Kidney tubule cell (primary cell): ENCODE data around the gene CDC73.

Source experiments
- DNase-seq: peaks from one replicate; pipeline ENCODE4 v3.0.0-alpha.2; 2018; ENCODE audit warnings: low spot score

CDC73 gene

GRCh38 chr1:193121616-193122593 is at the start of gene CDC73:
TSS of gene CDC73 (plus strand) at chr1:193122031. CDS start at chr1:193122201, 170 bp downstream.
- peak; percentile 98 for DNase-seq

- DNase-seq: peak; percentile 14
Measured at GRCh38 chr1:193077991-193078390, 43.8 kb upstream of the CDC73 start.

DNA sequence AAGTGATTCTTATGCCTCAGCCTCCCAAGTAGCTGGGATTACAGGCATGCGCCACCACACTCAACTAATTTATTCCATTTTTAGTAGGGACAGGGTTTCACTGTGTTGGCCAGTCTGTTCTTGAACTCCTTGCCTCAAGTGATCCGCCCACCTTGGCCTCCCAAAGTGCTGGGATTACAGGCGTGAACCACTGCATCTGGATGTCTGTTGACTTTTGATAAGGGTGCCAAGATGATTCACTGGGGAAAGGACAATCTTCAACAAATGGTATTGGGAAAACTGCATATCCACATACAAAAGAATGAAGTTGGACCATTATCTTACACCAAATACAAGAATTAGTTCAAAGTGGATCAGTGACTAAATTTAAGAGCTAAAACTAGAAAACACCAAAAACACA is 42.6 kb upstream of the CDC73 start:
- DNase-seq: no peak

DNA sequence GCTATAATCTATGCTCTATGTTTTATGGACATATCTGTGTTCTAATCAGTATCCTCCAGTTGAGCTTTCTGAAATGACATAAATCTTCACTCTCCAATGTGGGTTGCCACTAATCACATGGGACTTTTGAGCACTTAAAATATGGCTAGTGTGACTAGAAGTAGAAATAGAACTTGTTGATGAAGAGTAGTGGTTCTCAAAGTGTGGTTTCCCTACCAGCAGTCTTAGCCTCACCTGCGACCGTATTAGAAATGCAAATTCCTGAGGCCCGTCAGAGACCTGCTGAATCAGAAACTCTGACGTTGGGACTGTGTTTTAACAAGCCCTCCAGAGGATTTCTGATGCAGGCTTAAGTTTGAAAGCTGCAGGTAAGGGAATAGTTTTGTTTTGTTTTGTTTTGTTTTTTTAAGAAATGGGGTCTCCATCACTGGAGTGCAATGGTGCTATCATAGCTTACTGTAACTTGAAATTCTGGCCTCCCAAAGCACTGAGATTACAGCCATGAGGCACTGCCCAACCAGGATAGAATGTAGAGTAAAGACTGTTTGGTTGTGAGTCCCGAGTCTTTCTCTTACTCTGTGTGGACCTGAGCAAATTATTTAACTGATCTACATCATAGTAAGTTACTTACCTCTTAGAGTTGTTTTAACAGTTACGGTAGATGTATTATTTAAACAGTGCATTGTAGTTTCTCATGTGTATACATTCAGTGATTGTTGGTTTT is 38.3 kb upstream of the CDC73 start:
- no peak for DNase-seq

DNA sequence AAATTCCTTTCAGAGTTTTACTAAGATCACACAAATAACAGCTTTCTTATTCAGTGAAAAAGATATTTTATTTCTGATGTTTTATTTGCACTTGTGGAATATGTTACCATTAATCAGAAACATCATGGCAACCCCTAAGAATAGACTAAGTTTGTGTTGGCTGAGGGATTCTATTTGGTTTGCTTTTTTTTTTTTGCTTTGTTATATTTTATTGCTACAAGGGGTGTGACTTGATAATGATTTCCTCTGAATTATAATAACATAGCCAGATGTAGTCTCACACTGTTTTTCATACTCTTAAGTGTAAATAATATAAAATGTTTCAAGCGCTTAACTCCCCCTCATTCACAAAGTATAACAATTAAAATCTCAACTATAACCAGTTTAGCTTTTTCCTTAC is 36.6 kb upstream of the CDC73 start:
- DNase-seq: no peak

DNA sequence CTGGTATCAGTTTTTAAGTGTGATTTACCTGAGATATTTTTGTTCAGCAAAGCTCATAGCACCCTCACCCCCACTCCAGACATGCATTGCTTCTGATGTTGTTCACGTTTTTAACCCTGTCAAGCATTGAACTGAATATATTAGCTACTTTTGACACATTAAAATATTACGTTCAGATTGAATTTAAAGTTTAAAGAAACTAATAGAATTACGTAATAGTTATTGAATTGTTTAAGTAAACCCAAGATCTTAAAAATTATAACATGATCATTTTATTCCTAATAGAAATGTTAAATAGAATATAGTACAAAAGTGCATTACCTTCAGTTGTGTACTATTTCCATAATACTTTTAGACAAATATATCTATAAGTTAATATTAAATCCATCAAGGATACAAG is 35.5 kb upstream of the CDC73 start:
- DNase-seq: no peak

GRCh38 chr1:193087893-193088292 is 33.9 kb upstream of the CDC73 start:
- DNase-seq: no peak

- DNase-seq: no peak
Measured at GRCh38 chr1:193090865-193091264, 31.0 kb upstream of the CDC73 start.

DNA sequence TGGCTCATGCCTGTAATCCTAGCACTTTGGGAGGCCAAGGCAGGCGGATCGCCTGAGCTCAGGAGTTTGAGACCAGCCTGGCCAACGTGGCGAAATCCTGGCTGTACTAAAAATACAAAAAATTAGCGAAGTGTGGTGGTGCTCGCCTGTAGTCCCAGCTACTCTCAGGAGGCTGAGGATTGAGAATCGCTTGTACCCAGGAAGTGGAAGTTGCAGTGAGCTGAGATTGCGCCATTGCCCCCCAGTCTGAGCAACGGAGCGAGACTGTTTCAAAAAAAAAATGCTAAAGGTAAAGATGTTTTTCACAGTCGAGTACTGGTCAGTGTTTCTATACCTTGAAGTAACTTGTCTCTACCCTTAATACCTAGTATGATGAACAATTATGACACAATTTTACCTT is 27.7 kb upstream of the CDC73 start:
- DNase-seq: no peak

- no peak for DNase-seq
Measured at GRCh38 chr1:193102662-193103061, 19.2 kb upstream of the CDC73 start.

DNA sequence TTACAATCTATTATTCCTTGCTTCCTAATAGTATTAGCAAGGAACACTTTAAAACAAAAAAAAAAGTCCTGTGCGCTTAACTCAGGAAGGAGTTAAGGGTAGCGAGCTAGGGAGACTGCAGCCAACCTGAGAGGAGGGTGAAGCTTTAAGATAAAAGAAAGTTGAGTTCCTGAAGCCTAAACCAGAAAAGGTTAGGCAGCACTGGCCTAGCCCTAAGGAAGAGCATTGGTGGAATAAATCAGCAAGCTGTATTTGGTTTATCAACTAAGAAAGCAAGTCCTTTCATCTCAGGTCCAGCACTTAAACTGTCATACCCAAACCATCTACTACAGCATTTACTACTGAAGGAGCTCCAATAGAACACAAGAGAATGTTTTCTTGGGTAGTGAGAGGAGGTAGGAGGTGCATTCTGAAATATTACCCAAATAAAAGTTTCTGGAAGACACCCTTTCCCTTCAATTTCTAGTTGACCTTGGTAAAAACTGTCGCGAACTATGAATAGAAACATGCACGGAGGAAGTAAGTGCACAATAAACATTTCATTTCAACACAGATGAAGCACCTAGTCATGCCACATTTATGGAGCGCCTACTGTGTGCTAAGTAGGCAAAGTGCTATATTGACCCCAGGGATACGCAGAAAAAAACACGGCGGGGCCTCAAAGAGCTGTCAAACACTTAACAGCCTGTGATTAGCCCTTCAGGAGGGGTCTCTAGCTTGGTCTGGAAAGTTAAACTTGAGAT is 17.9 kb upstream of the CDC73 start:
- no peak for DNase-seq

- DNase-seq: peak; percentile 75
Measured at GRCh38 chr1:193104502-193104906, 17.3 kb upstream of the CDC73 start.

DNA sequence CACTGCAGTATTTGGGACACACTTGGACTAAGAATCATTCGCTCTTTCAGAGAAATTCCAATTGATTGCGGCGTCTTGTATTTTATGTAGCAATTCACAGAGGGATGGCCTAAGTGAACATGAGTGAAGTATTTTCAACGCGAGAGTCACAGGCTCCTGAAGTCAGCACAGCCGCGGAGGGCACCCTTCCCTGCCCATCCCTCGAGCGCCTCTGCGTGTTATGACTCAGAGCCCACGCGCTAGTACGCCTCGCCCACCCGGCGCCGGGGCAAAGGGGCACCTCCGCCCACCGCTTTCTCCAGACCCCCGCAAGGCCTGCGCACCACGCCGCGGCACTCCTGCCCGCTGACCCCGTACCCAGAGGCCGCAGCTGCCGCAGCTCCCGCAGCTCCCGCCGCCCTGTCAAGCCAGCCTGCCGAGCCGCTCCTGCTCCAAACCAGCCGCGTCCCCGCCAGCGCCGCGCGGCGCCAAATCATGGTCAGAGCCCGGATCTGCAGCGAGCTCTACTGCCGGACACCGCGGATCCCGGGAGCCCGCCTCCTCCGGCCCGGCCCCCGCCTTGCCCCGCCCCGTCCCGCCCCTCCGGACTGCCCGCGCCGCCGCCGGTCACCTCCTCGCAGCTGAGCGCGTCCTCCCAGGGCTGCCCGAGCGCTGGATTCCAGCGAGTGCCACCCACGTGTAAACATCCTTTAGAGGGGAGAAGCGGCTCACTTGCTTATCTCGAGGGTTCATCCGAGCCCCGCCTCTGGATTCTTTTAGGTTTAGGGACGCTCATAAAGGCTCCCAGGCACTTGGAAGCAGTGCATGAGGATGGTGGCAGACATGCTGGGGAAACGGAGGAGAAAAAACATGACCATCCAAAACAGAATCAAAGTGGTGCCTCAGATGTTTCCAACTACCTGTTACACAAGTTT is 16.7 kb upstream of the CDC73 start, which contains the start of gene GLRX2:
GLRX2 (minus strand) TSS at position 508 of the 914 bp plus-strand sequence; CDS start at position 476, 32 bp downstream.
- DNase-seq: peak; percentile 90

DNA sequence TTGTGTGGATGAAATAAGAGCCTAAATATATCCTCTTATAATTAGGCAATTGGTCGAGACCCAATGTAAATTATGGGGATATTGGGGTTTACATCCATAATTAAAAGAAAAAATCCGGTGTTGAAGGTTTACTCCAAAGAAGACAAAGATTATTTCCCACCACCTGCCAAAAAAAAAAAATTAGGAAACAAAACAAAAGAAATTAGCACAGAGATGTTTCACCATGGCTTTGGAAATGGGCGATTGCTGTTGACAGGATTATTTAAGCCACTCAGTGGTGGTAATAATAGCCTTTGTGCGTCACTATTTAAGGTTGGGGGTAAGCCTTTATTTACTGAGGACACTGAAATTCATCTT is 16.0 kb upstream of the CDC73 start:
- DNase-seq: no peak

GRCh38 chr1:193108471-193108870 is 13.4 kb upstream of the CDC73 start:
- no peak for DNase-seq

- no peak for DNase-seq
Measured at GRCh38 chr1:193109619-193110018, 12.2 kb upstream of the CDC73 start.

DNA sequence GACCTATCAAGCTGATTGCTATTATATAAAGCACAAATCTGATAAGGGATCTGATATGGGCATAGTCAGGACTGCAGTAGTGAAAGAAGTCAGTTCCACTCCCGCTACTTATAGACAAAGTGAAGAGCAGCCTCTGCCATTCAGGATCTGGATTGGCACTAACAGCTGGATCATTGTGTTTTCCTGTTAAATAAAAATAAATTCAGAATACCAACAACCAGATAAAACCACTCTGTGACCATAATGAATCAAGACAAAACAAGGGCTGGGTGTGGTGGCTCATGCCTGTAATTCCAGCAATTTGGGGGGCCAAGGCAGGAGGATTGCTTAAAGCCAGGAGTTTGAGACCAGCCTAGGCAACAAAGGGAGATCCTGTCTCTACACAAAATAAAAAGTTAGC is 11.6 kb upstream of the CDC73 start:
- no peak for DNase-seq

- no peak for DNase-seq
Measured at GRCh38 chr1:193110864-193111263, 11.0 kb upstream of the CDC73 start.

- peak; percentile 80 for DNase-seq
Measured at GRCh38 chr1:193111641-193112090, 10.2 kb upstream of the CDC73 start.

DNA sequence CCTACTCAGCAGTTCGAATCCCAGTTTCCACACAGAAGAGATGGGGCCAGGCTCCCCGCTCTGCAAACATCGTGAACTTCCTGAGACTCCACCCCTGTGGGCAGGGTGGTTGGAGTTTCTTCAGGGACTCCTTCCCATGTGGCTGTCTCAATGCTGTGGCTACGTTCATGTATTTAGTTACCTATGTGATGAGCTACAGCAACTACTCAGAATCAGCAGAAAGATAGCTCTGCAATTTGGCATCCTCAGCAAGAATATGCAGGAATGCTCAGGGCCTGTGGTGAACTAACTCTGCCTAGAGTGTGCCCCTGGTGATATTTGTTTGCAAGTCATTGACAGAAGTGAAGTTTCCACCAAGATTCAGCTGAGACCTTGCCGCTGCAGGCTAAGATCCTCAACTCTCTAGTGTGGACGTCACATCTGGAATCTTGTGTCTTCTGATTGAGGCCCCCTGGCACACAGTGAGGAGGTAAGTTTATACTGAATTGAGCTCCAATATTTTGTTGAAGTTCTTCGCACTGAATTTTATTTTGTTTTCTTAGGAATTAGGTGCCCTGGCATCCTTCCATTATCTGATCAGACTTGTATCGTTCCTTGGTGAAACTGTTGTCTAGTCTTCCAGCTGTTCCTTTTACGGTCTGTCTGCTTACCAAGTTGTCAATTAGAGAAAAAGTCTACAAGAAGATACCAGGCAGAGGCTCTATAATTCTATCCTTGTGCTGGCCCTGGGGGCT is 8.4 kb upstream of the CDC73 start:
- no peak for DNase-seq

- no peak for DNase-seq
Measured at GRCh38 chr1:193113992-193114332, 7.9 kb upstream of the CDC73 start.
